H1 (cell line): Measurements from ENCODE around the gene SHC1. TPM values are rescaled to one million over a fixed set of nuclear protein-coding genes. Genes with fewer than 3 reads are reported as not detected.

Experiments used
- CTCF ChIA-PET: fragments of 300-600 bp; sonication (Branson Sonifier 250); formaldehyde crosslinking; loops from one replicate; lab custom pipeline; 2021; ENCODE audit not compliant: partially characterized antibody; lab: Charles Lee
- POLR2A ChIA-PET: fragments of 300-600 bp; sonication (Branson Sonifier 250); formaldehyde crosslinking; loops from one replicate; lab custom pipeline; 2021; ENCODE audit warnings: inconsistent platforms; ENCODE audit not compliant: partially characterized antibody; lab: Charles Lee
- DNase-seq, 2 experiments: peaks; one replicate each; pipeline versions ENCODE4 v3.0.0 to v3.0.0-alpha.2; 2010 to 2022; ENCODE audit warnings: low spot score in 2 of 2, low read depth in 1 of 2, mixed read lengths in 1 of 2
- FAIRE-seq: peaks from 2 replicates; lab custom pipeline; 2011; peaks lifted over from hg19 to GRCh38; lab: Jason Lieb, UNC
- H2AFZ ChIP-seq: 2 replicates; pipeline ENCODE4 v1.8.1; 2012; ENCODE audit warnings: low read length, inconsistent platforms
- H2AK5ac ChIP-seq: 2 replicates; pipeline ENCODE4 v1.6.1; 2013; ENCODE audit warnings: low read depth, low read length
- H2BK120ac ChIP-seq: replicated peaks from 2 replicates; pipeline ENCODE3; 2013; ENCODE audit warnings: low read depth, low read length, inconsistent platforms
- H2BK12ac ChIP-seq: 2 replicates; pipeline ENCODE4 v1.6.1; 2013; ENCODE audit warnings: low read depth, low read length
- H2BK15ac ChIP-seq: 2 replicates; pipeline ENCODE4 v1.6.1; 2013; ENCODE audit warnings: low read length
- H2BK20ac ChIP-seq: 2 replicates; pipeline ENCODE4 v1.6.1; 2013; ENCODE audit warnings: low read length
- H2BK5ac ChIP-seq: 2 replicates; pipeline ENCODE4 v1.6.1; 2013; ENCODE audit warnings: low read depth, low read length
- H3K14ac ChIP-seq: 2 replicates; pipeline ENCODE4 v1.6.1; 2013; ENCODE audit warnings: inconsistent platforms; ENCODE audit not compliant: insufficient read length
- H3K18ac ChIP-seq: 2 replicates; pipeline ENCODE4 v1.6.1; 2013; ENCODE audit warnings: low read length; ENCODE audit errors: extremely low read depth
- H3K23ac ChIP-seq: 2 replicates; pipeline ENCODE4 v1.6.1; 2013; ENCODE audit warnings: inconsistent platforms; ENCODE audit not compliant: insufficient read length
- H3K23me2 ChIP-seq: 2 replicates; pipeline ENCODE4 v1.6.1; 2013; ENCODE audit warnings: low read depth, low read length
- H3K27ac ChIP-seq: 2 replicates; pipeline ENCODE4 v1.6.1; 2011; ENCODE audit warnings: low read depth, low read length, inconsistent platforms
- H3K27me3 ChIP-seq, 4 experiments: replicated peaks in 1 of 4; 1 replicate in 1 of 4; 2 replicates in 3 of 4; pipeline versions ENCODE4 v1.6.1 to v1.8.1; 2011 to 2013; ENCODE audit warnings: low read length in 3 of 4, mild to moderate bottlenecking in 3 of 4, inconsistent platforms in 2 of 4, mixed read lengths in 2 of 4, moderate library complexity in 1 of 4; ENCODE audit not compliant: control insufficient read depth in 3 of 4, insufficient read depth in 3 of 4; ENCODE audit errors: extremely low read depth in 1 of 4
- H3K36me3 ChIP-seq, 4 experiments: 2 replicates each; pipeline versions ENCODE4 v1.6.1 to v1.8.1; 2011 to 2013; ENCODE audit warnings: mild to moderate bottlenecking in 4 of 4, low read length in 3 of 4, moderate library complexity in 2 of 4, control low read depth in 1 of 4, inconsistent platforms in 1 of 4; ENCODE audit not compliant: insufficient read depth in 4 of 4, control insufficient read depth in 2 of 4
- H3K4ac ChIP-seq: replicated peaks from 2 replicates; pipeline ENCODE3; 2013; ENCODE audit warnings: low read length, low read depth, mixed read lengths, inconsistent platforms; ENCODE audit not compliant: insufficient read length
- H3K4me1 ChIP-seq, 4 experiments: replicated peaks in 1 of 4; 1 replicate in 1 of 4; 2 replicates in 3 of 4; pipeline versions ENCODE4 v1.6.1 to v1.8.1; 2011 to 2013; ENCODE audit warnings: low read length in 3 of 4, inconsistent platforms in 2 of 4, mixed read lengths in 1 of 4; ENCODE audit not compliant: insufficient read depth in 4 of 4, control insufficient read depth in 3 of 4
- H3K4me2 ChIP-seq, 2 experiments: 2 replicates each; pipeline versions ENCODE4 v1.6.1 to v1.8.1; 2011 to 2013; ENCODE audit warnings: low read depth in 2 of 2, low read length in 2 of 2, control low read depth in 1 of 2, inconsistent platforms in 1 of 2, mild to moderate bottlenecking in 1 of 2; ENCODE audit not compliant: insufficient read depth in 1 of 2
- H3K4me3 ChIP-seq, 4 experiments: fragments of 200-600, 300-600 bp in 1 of 4; sonication (generic), shearing (Covaris generic), sonication (Bioruptor Twin) in 1 of 4; 2 replicates each; pipeline versions ENCODE4 v1.5.1 to v1.8.1; 2011 to 2016; ENCODE audit warnings: low read length in 4 of 4, low read depth in 3 of 4, control low read depth in 2 of 4, inconsistent platforms in 2 of 4, mild to moderate bottlenecking in 2 of 4, mixed read lengths in 1 of 4, moderate library complexity in 1 of 4; ENCODE audit not compliant: insufficient read depth in 2 of 4; ENCODE audit errors: extremely low read depth in 1 of 4
- H3K56ac ChIP-seq: replicated peaks from 2 replicates; pipeline ENCODE3; 2013; ENCODE audit warnings: low read depth, mild to moderate bottlenecking, mixed read lengths, low read length, inconsistent platforms; ENCODE audit not compliant: insufficient read length
- H3K79me1 ChIP-seq: 2 replicates; pipeline ENCODE4 v1.6.1; 2013; ENCODE audit warnings: low read depth, low read length, control low read depth
- H3K79me2 ChIP-seq, 2 experiments: 2 replicates each; pipeline versions ENCODE4 v1.6.1 to v1.8.1; 2012 to 2013; ENCODE audit warnings: low read length in 2 of 2, mild to moderate bottlenecking in 2 of 2, inconsistent platforms in 1 of 2; ENCODE audit not compliant: insufficient read depth in 2 of 2, control insufficient read depth in 1 of 2
- H3K9ac ChIP-seq, 4 experiments: replicated peaks in 1 of 4; 1 replicate in 1 of 4; 2 replicates in 3 of 4; pipeline versions ENCODE4 v1.6.1 to v1.8.1; 2011 to 2013; ENCODE audit warnings: low read depth in 3 of 4, low read length in 3 of 4, control low read depth in 2 of 4, mild to moderate bottlenecking in 2 of 4, moderate library complexity in 2 of 4, inconsistent platforms in 1 of 4; ENCODE audit errors: extremely low read depth in 1 of 4
- H3K9me3 ChIP-seq, 2 experiments: 2 replicates each; pipeline versions ENCODE4 v1.6.1 to v1.8.1; 2012 to 2013; ENCODE audit warnings: mild to moderate bottlenecking in 2 of 2, moderate library complexity in 2 of 2, control low read depth in 1 of 2, inconsistent platforms in 1 of 2, low read depth in 1 of 2, low read length in 1 of 2, mixed read lengths in 1 of 2; ENCODE audit not compliant: insufficient read depth in 2 of 2
- H4K20me1 ChIP-seq, 2 experiments: replicated peaks in 1 of 2; 2 replicates each; pipeline versions ENCODE3 to v1.8.1; 2011 to 2013; ENCODE audit warnings: inconsistent platforms in 2 of 2, low read length in 2 of 2, mild to moderate bottlenecking in 1 of 2; ENCODE audit not compliant: insufficient read depth in 2 of 2, control insufficient read depth in 1 of 2
- H4K5ac ChIP-seq: 2 replicates; pipeline ENCODE4 v1.6.1; 2013; ENCODE audit warnings: low read length, low read depth, mixed read lengths, inconsistent platforms; ENCODE audit not compliant: insufficient read length
- H4K8ac ChIP-seq: 2 replicates; pipeline ENCODE4 v1.8.0; 2013; ENCODE audit warnings: mild to moderate bottlenecking, moderate library complexity, low read length, inconsistent platforms; ENCODE audit not compliant: insufficient read depth; ENCODE audit errors: extremely low read depth
- H4K91ac ChIP-seq: replicated peaks from 2 replicates; pipeline ENCODE3; 2013; ENCODE audit warnings: low read length, mixed read lengths, inconsistent platforms; ENCODE audit not compliant: insufficient read length
- BRCA1 ChIP-seq: IDR thresholded peaks from 2 replicates; pipeline ENCODE4 v1.6.1; 2012; ENCODE audit warnings: low read depth, low read length, improper control_type of control experiment
- CHD1 ChIP-seq: IDR thresholded peaks from 2 replicates; pipeline ENCODE4 v1.6.1; 2012; ENCODE audit warnings: low read depth, low read length, improper control_type of control experiment
- EP300 ChIP-seq, 2 experiments: IDR thresholded peaks; 1 replicate in 1 of 2; 2 replicates in 1 of 2; pipeline ENCODE4 v1.6.1; 2011 to 2012; ENCODE audit warnings: low read depth in 2 of 2, low read length in 2 of 2, mild to moderate bottlenecking in 2 of 2, borderline replicate concordance in 1 of 2, inconsistent platforms in 1 of 2, moderate library complexity in 1 of 2
- JUND ChIP-seq: IDR thresholded peaks from 2 replicates; pipeline ENCODE4 v1.6.1; 2011; ENCODE audit warnings: mild to moderate bottlenecking, improper control_type of control experiment, low read length
- NANOG ChIP-seq: IDR thresholded peaks from 2 replicates; pipeline ENCODE4 v1.6.1; 2011; ENCODE audit warnings: low read length, low read depth, mild to moderate bottlenecking, inconsistent platforms; ENCODE audit not compliant: insufficient read depth, poor library complexity, severe bottlenecking
- RNF2 ChIP-seq: fragments of 200-900, 300-1000 bp; sonication (generic); IDR thresholded peaks from 2 replicates; pipeline ENCODE4 v1.7.1; 2016; ENCODE audit warnings: borderline replicate concordance, low read depth, mild to moderate bottlenecking, antibody characterized with exemption, low read length; ENCODE audit not compliant: poor library complexity, severe bottlenecking; ENCODE audit errors: missing control alignments
- TBP ChIP-seq: IDR thresholded peaks from 2 replicates; pipeline ENCODE4 v1.6.1; 2011; ENCODE audit warnings: low read depth, low read length, improper control_type of control experiment
- WGBS, 2 experiments: shearing (Covaris generic) in 1 of 2; methylation state at CpG; one replicate each; pipeline versions ENCODE4 v1.1.6 to v1.1.7; 2013 to 2015; ENCODE audit warnings: low lambda C conversion rate in 2 of 2, mixed read lengths in 2 of 2, inconsistent platforms in 1 of 2, low coverage in 1 of 2, missing lambda C conversion rate in 1 of 2; ENCODE audit not compliant: insufficient replicate concordance in 2 of 2, insufficient coverage in 1 of 2, insufficient read length in 1 of 2; ENCODE audit errors: extremely low coverage in 1 of 2, missing lambda C conversion rate in 1 of 2; 5-methylcytosine and 5-hydroxymethylcytosine counted together
- polyA plus RNA-seq, 7 experiments: library from polyadenylated mRNA; depleted of rRNA in 3 of 7; stranded (reverse) in 5 of 7; unstranded in 2 of 7; fragments of >200 nt in 5 of 7; fragments of 200-250 nt in 2 of 7; gene quantifications; 1 replicate in 5 of 7; 2 replicates in 1 of 7; 4 replicates in 1 of 7; pipeline versions ENCODE4 v1.2.1 to v1.2.3, GENCODE V29; 2011 to 2013; ENCODE audit warnings: missing spikeins in 2 of 7, mixed read lengths in 2 of 7
- total RNA-seq: library from RNA; stranded (reverse); fragmentation: NEBNext Ultra II Directional; extraction: Animal tissue kit (Norgen Biotek cat#: 25700); gene quantifications from 2 replicates; pipeline ENCODE4 v1.2.1, GENCODE V29; 2021
- TF ChIP-seq, protein P1 (sequence below): IDR thresholded peaks from 2 replicates; pipeline ENCODE4 v1.6.1; 2012; ENCODE audit warnings: inconsistent platforms
- TF ChIP-seq, protein P2 (sequence below): IDR thresholded peaks from 2 replicates; pipeline ENCODE4 v1.6.1; 2011; ENCODE audit warnings: low read length, improper control_type of control experiment

SHC1 gene
- total and polyA plus RNA-seq, 2 of the 8 experiments (the other 6 are each of a cell fraction or from before 2014, with no cell fraction given) = 177 to 212 TPM

- Histone ChIP-seq H3K9ac (no peak overlapping the region), H3K18ac (no peak overlapping the region; the same call in 1 of the 2 replicates), H2BK15ac (peak overlapping the region; percentile 65; the same call in 1 of the 2 replicates), H2BK120ac (no peak overlapping the region), H3K4me3 (no peak overlapping the region), H2AFZ (no peak overlapping the region), H3K4ac (no peak overlapping the region), H3K23ac (no peak overlapping the region), H2BK12ac (peak overlapping the region; percentile 33; the same call in 1 of the 2 replicates), H3K9me3 (no peaks in the 10 kb centered on the region), H3K23me2 (no peaks in the 10 kb centered on the region; the same call in 1 of the 2 replicates), H3K79me1 (peaks cover 20% of the 10 kb centered on the region), H3K56ac (no peak overlapping the region), H2AK5ac (peak overlapping the region; percentile 82; the same call in 1 of the 2 replicates), H3K27me3 (no peaks in the 10 kb centered on the region), H3K4me1 (peaks cover 9 to 58% (median 38%) of the 10 kb centered on the region in 4 experiments), H4K20me1 (peaks cover 0 to 15% of the 10 kb centered on the region in 2 experiments), H4K5ac (no peak overlapping the region), H3K27ac (0 out of 2 replicates have a peak overlapping the region, but pooled peaks have one; percentile 30), H3K14ac (no peak overlapping the region), H3K36me3 (peaks cover 0 to 9% (median 4%) of the 10 kb centered on the region in 4 experiments; a peak in 5 of 8 replicates), H4K8ac (no peak overlapping the region), H3K4me2 (0 out of 4 replicates have a peak overlapping the region, but pooled peaks of 1 of the 2 experiments have one; percentile 8), H2BK20ac (0 out of 2 replicates have a peak overlapping the region, but pooled peaks have one; percentile 7), H2BK5ac (0 out of 2 replicates have a peak overlapping the region, but pooled peaks have one; percentile 44), H4K91ac (no peak overlapping the region), H3K79me2 (peaks cover 0 to 50% of the 10 kb centered on the region in 2 experiments; a peak in 3 of 4 replicates)
- no peak for FAIRE-seq
- POLR2A ChIA-PET = interaction anchor here (0.7 to 14.8 kb wide), 5 partner anchors 6 to 399 kb away, joined by 3 to 128 read pairs (median 29); partner anchors contain the start of genes CKS1B, FLAD1, LENEP and SHC1
- no peak for DNase-seq
- 94% methylated on average over 5 of the region's 5 CpGs; no CpG with 5 or more reads in 1 of the 2 experiments for WGBS, 2 experiments
- CTCF ChIA-PET = interaction anchor here (1.1 to 18.6 kb wide), 3 partner anchors 12 to 52 kb away, joined by 3 to 354 read pairs (median 258); partner anchors contain the start of genes ADAM15, LENEP and ZBTB7B
- TF ChIP-seq JUND (no peak), EP300 (IDR thresholded peaks at IDR 0.05; ENCODE audit: borderline replicate concordance in 1 of 2, low read depth in 2 of 2, low read length in 2 of 2) (no peak), CHD1 (no peak), TBP (no peak), NANOG (no peak), RNF2 (no peak), BRCA1 (no peak)
- TF ChIP-seq, protein P1, sequence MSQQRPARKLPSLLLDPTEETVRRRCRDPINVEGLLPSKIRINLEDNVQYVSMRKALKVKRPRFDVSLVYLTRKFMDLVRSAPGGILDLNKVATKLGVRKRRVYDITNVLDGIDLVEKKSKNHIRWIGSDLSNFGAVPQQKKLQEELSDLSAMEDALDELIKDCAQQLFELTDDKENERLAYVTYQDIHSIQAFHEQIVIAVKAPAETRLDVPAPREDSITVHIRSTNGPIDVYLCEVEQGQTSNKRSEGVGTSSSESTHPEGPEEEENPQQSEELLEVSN = no peak
- TF ChIP-seq, protein P2, sequence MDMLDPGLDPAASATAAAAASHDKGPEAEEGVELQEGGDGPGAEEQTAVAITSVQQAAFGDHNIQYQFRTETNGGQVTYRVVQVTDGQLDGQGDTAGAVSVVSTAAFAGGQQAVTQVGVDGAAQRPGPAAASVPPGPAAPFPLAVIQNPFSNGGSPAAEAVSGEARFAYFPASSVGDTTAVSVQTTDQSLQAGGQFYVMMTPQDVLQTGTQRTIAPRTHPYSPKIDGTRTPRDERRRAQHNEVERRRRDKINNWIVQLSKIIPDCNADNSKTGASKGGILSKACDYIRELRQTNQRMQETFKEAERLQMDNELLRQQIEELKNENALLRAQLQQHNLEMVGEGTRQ = no peak
Observed at GRCh38 chr1:155009742-155010141, 39.2 kb upstream of the SHC1 start.
